ENCODE data around the gene WTAP. TPM values are rescaled to one million over a fixed set of nuclear protein-coding genes. Genes with fewer than 3 reads are reported as not detected.
A peak's percentile ranks its signal among the peaks of the same experiment; 100 is the strongest.

The WTAP gene
- total RNA-seq, 1 experiment from 2014 or later = 138 TPM

DNA sequence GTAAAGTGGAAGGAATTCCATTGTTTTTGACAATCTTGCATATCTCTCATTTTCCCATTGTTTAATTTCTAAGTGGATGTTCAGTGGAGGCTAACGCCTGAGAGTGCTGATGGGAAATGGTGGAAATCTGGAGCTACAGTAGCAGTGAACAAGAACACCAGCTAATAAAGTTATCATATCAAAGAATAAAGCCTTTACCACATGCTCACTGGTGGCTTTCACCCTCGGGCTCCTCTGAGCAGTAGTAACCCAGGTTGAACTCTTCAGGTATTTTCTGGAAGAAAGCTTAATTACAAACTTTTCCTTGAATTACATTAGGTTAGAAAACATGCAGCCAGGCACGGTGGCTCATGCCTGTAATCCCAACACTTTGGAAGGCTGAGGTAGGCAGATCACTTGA is 24.1 kb downstream of the WTAP start:
- Histone ChIP-seq H2BK12ac (ENCODE audit: insufficient read length, low read depth, low read length) (no peak overlapping the region), H3K4ac (ENCODE audit: low read depth, low read length) (no peak overlapping the region), H4K20me1 (ENCODE audit: control insufficient read depth, insufficient read depth, insufficient read length) (no peaks in the 10 kb centered on the region), H4K91ac (ENCODE audit: insufficient read length, low read depth, low read length) (no peak overlapping the region), H3K9me3 (ENCODE audit: control insufficient read depth, low read depth, low read length) (no peaks in the 10 kb centered on the region), H3K14ac (ENCODE audit: insufficient read depth, low read length) (no peak overlapping the region), H3K9ac (ENCODE audit: extremely low read depth, insufficient read length, low read length) (no peak overlapping the region), H2BK20ac (ENCODE audit: low read depth, low read length, poor library complexity, severe bottlenecking) (no peak overlapping the region), H2BK120ac (ENCODE audit: low read depth, low read length, poor library complexity, severe bottlenecking) (no peak overlapping the region), H3T11ph (ENCODE audit: low read length) (no peak overlapping the region), H4K5ac (ENCODE audit: insufficient read length, low read depth, low read length) (no peak overlapping the region), H2AK5ac (ENCODE audit: insufficient read length, low read length) (no peak overlapping the region), H3K27me3 (ENCODE audit: insufficient read depth, low read length) (no peaks in the 10 kb centered on the region), H3K4me2 (ENCODE audit: insufficient read depth, insufficient read length, low read length) (no peak overlapping the region), H3K27ac (ENCODE audit: insufficient read length, low read depth, low read length) (no peak overlapping the region), H3K79me2 (ENCODE audit: insufficient read depth, low read length) (no peaks in the 10 kb centered on the region), H3K79me1 (ENCODE audit: insufficient read depth, low read depth, low read length, poor library complexity, severe bottlenecking) (no peaks in the 10 kb centered on the region), H2BK5ac (ENCODE audit: insufficient read length, low read length) (no peak overlapping the region), H3K23me2 (ENCODE audit: insufficient read length, low read depth, low read length, poor library complexity, severe bottlenecking) (no peaks in the 10 kb centered on the region), H3K4me1 (ENCODE audit: insufficient read depth, low read length) (no peaks in the 10 kb centered on the region), H2BK15ac (ENCODE audit: low read depth, low read length) (no peak overlapping the region), H3K23ac (ENCODE audit: insufficient read length, low read depth, low read length) (no peak overlapping the region), H2AFZ (ENCODE audit: low read length) (no peak overlapping the region), H3K18ac (ENCODE audit: insufficient read length, low read depth, low read length) (no peak overlapping the region), H4K8ac (replicated peaks; ENCODE audit: insufficient read length, low read depth, low read length) (no peak overlapping the region), H3K56ac (ENCODE audit: insufficient read length, low read depth, low read length) (no peak overlapping the region)
- no peak for DNase-seq
- Mint-ChIP-seq H3K9me3 (no peaks in the 10 kb centered on the region), H3K27me3 (ENCODE audit: low read depth) (no peaks in the 10 kb centered on the region), H3K4me1 (no peaks in the 10 kb centered on the region), H3K4me3 (no peak overlapping the region; a peak in 1 of 5 replicates), H3K27ac (peak overlapping the region in 1 of 3 experiments; percentile 22; a peak in 1 of 7 replicates), H3K36me3 (ENCODE audit: insufficient read depth in 1 of 3, low read depth in 3 of 3) (peaks cover 49 to 91% (median 90%) of the 10 kb centered on the region in 3 experiments; a peak in 6 of 7 replicates)
- TF ChIP-seq, protein P1, sequence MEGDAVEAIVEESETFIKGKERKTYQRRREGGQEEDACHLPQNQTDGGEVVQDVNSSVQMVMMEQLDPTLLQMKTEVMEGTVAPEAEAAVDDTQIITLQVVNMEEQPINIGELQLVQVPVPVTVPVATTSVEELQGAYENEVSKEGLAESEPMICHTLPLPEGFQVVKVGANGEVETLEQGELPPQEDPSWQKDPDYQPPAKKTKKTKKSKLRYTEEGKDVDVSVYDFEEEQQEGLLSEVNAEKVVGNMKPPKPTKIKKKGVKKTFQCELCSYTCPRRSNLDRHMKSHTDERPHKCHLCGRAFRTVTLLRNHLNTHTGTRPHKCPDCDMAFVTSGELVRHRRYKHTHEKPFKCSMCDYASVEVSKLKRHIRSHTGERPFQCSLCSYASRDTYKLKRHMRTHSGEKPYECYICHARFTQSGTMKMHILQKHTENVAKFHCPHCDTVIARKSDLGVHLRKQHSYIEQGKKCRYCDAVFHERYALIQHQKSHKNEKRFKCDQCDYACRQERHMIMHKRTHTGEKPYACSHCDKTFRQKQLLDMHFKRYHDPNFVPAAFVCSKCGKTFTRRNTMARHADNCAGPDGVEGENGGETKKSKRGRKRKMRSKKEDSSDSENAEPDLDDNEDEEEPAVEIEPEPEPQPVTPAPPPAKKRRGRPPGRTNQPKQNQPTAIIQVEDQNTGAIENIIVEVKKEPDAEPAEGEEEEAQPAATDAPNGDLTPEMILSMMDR (conservative IDR thresholded peaks at IDR 0.05) = no peak
- WGBS (ENCODE audit: extremely low coverage, insufficient read length, low lambda C conversion rate) = no CpG with 5 or more reads among the region's 3 CpGs

Data from H9 (cell line).